Chondrocyte (in vitro differentiated cells): ENCODE results near the gene CTRL. TPM values are rescaled to one million over a fixed set of nuclear protein-coding genes. Genes with fewer than 3 reads are reported as not detected.

Source experiments
- DNase-seq: peaks from one replicate; pipeline ENCODE4 v3.0.0; 2021; ENCODE audit warnings: mixed read lengths, low spot score
- H3K27ac Mint-ChIP-seq: one replicate; pipeline ENCODE4 v1.8.0; 2021; ENCODE audit warnings: mild to moderate bottlenecking, moderate library complexity, mixed read lengths; ENCODE audit not compliant: unreplicated experiment
- H3K27me3 Mint-ChIP-seq: 2 replicates; pipeline ENCODE4 v1.8.0; 2021; ENCODE audit warnings: low read depth, mixed read lengths
- H3K36me3 Mint-ChIP-seq: 2 replicates; pipeline ENCODE4 v1.8.0; 2021; ENCODE audit warnings: low read depth, mixed read lengths
- H3K4me1 Mint-ChIP-seq: 2 replicates; pipeline ENCODE4 v1.8.0; 2021; ENCODE audit warnings: low read depth, mild to moderate bottlenecking, mixed read lengths
- H3K4me3 Mint-ChIP-seq: one replicate; pipeline ENCODE4 v1.8.0; 2021; ENCODE audit warnings: mild to moderate bottlenecking, moderate library complexity, mixed read lengths; ENCODE audit not compliant: unreplicated experiment
- H3K9me3 Mint-ChIP-seq: 2 replicates; pipeline ENCODE4 v1.8.0; 2021; ENCODE audit warnings: low read depth, mixed read lengths
- CTCF ChIP-seq: fragments of 200-600 bp; sonication (generic); IDR thresholded peaks from 2 replicates; pipeline ENCODE4 v1.5.0; 2021; ENCODE audit warnings: antibody characterized with exemption, mild to moderate bottlenecking, moderate library complexity
- total RNA-seq: library from RNA; stranded (reverse); gene quantifications from 3 replicates; pipeline ENCODE4 v1.2.1, GENCODE V29; 2021

CTRL gene
- total RNA-seq, 1 donor from 2014 or later = not detected

- Mint-ChIP-seq H3K9me3 (no peaks in the 10 kb centered on the region), H3K4me3 (no peak overlapping the region), H3K4me1 (peaks cover 24% of the 10 kb centered on the region), H3K36me3 (peaks cover 1% of the 10 kb centered on the region), H3K27ac (no peak overlapping the region), H3K27me3 (no peaks in the 10 kb centered on the region)
- no peak for TF ChIP-seq CTCF
- DNase-seq = no peak
These were observed 1.5 kb downstream of the CTRL start for GRCh38 chr16:67930191-67930590.

GRCh38 chr16:67928561-67929364 is 2.9 kb downstream of the CTRL start:
- Mint-ChIP-seq H3K36me3 (peaks cover 1% of the 10 kb centered on the region), H3K27ac (no peak overlapping the region), H3K27me3 (no peaks in the 10 kb centered on the region), H3K9me3 (no peaks in the 10 kb centered on the region), H3K4me1 (peaks cover 12% of the 10 kb centered on the region), H3K4me3 (no peak overlapping the region)
- peak; percentile 88 for TF ChIP-seq CTCF
- DNase-seq = peak; percentile 90

GRCh38 chr16:67928147-67928546 is 3.5 kb downstream of the CTRL start:
- DNase-seq = no peak
- no peak for TF ChIP-seq CTCF
- Mint-ChIP-seq H3K4me1 (peaks cover 12% of the 10 kb centered on the region), H3K27me3 (no peaks in the 10 kb centered on the region), H3K9me3 (no peaks in the 10 kb centered on the region), H3K36me3 (peaks cover 1% of the 10 kb centered on the region), H3K4me3 (no peak overlapping the region), H3K27ac (no peak overlapping the region)

- H3K27ac Mint-ChIP-seq = no peak overlapping the region
- H3K4me3 Mint-ChIP-seq = no peak overlapping the region
- H3K9me3 Mint-ChIP-seq = no peaks in the 10 kb centered on the region
- H3K27me3 Mint-ChIP-seq = no peaks in the 10 kb centered on the region
- no peak for TF ChIP-seq CTCF
- peaks cover 12% of the 10 kb centered on the region for H3K4me1 Mint-ChIP-seq
- peak; percentile 84 for DNase-seq
- peaks cover 1% of the 10 kb centered on the region for H3K36me3 Mint-ChIP-seq
These were observed 4.3 kb downstream of the CTRL start for GRCh38 chr16:67927131-67927941.

GRCh38 chr16:67926181-67926750 is 5.4 kb downstream of the CTRL start:
- peaks cover 17% of the 10 kb centered on the region for H3K4me1 Mint-ChIP-seq
- no peaks in the 10 kb centered on the region for H3K27me3 Mint-ChIP-seq
- no peaks in the 10 kb centered on the region for H3K9me3 Mint-ChIP-seq
- H3K36me3 Mint-ChIP-seq = peaks cover 3% of the 10 kb centered on the region
- no peak overlapping the region for H3K4me3 Mint-ChIP-seq
- peak; percentile 36 for TF ChIP-seq CTCF
- peak overlapping the region; percentile 29 for H3K27ac Mint-ChIP-seq
- no peak for DNase-seq
